HG03558 (cell line): ENCODE results near the gene PTPRM.

Source experiments
- ATAC-seq: cut with Tn5 transposase; IDR thresholded peaks from one replicate; pipeline ENCODE4 v1.9.1; 2021; ENCODE audit warnings: moderate number of reproducible peaks; ENCODE audit not compliant: unreplicated experiment; ENCODE audit errors: extremely low read depth

Gene PTPRM

GRCh38 chr18:8283891-8284585, 716.9 kb downstream of the PTPRM start:
- ATAC-seq, result no peak

- no peak for ATAC-seq
Observed at GRCh38 chr18:8286303-8286702, 719.2 kb downstream of the PTPRM start.

GRCh38 chr18:8287196-8287885, 720.2 kb downstream of the PTPRM start:
- no peak for ATAC-seq

GRCh38 chr18:8288472-8289195, 721.5 kb downstream of the PTPRM start:
- no peak for ATAC-seq

- no peak for ATAC-seq
Observed at GRCh38 chr18:8290435-8290834, 723.3 kb downstream of the PTPRM start.

GRCh38 chr18:8290913-8291312, 723.8 kb downstream of the PTPRM start:
- ATAC-seq, result no peak

- ATAC-seq, result no peak
Observed at GRCh38 chr18:8293184-8293583, 726.1 kb downstream of the PTPRM start.

- ATAC-seq, result no peak
Observed at GRCh38 chr18:8296886-8297616, 729.9 kb downstream of the PTPRM start.

GRCh38 chr18:8298186-8298585, 731.1 kb downstream of the PTPRM start:
- no peak for ATAC-seq

- no peak for ATAC-seq
Observed at GRCh38 chr18:8299054-8299980, 732.2 kb downstream of the PTPRM start.

GRCh38 chr18:8300751-8301410, 733.8 kb downstream of the PTPRM start:
- no peak for ATAC-seq

GRCh38 chr18:8301427-8302172, 734.5 kb downstream of the PTPRM start:
- no peak for ATAC-seq

- ATAC-seq, result no peak
Observed at GRCh38 chr18:8303151-8303755, 736.1 kb downstream of the PTPRM start.

- ATAC-seq, result no peak
Observed at GRCh38 chr18:8307960-8308359, 740.8 kb downstream of the PTPRM start.

GRCh38 chr18:8313043-8313442, 745.9 kb downstream of the PTPRM start:
- no peak for ATAC-seq

- ATAC-seq, result no peak
Observed at GRCh38 chr18:8314124-8314523, 747.0 kb downstream of the PTPRM start.

GRCh38 chr18:8319798-8320489, 752.8 kb downstream of the PTPRM start:
- no peak for ATAC-seq
